Thyroid gland (tissue), 4 donors: ENCODE results near the gene TMEM139.

Experiments used
- CTCF ChIP-seq, 6 experiments: fragments of 200-600 bp in 3 of 6; fragments of 450-650 bp in 3 of 6; sonication (generic) in 3 of 6; IDR thresholded peaks; one replicate each; pipeline ENCODE4 v1.5.1; 2016 to 2019; ENCODE audit warnings: antibody characterized with exemption in 6 of 6, mild to moderate bottlenecking in 2 of 6, inconsistent platforms in 1 of 6, moderate library complexity in 1 of 6
- POLR2A ChIP-seq, 2 donors: fragments of 450-650 bp; IDR thresholded peaks; one replicate each; pipeline ENCODE4 v1.6.1; 2017; ENCODE audit warnings: antibody characterized with exemption in 2 of 2, mild to moderate bottlenecking in 2 of 2, moderate library complexity in 1 of 2

- TF ChIP-seq CTCF (IDR thresholded peaks at IDR 0.05): no peak
- TF ChIP-seq POLR2A (IDR thresholded peaks at IDR 0.05): no peak
Observed at GRCh38 chr7:143259765-143260164, 25.0 kb upstream of the TMEM139 start.
